ENCODE measurements around the gene TRAF4. TPM values are rescaled to one million over a fixed set of nuclear protein-coding genes. Genes with fewer than 3 reads are reported as not detected.

Gene TRAF4
- total and polyA plus RNA-seq, 9 of the 15 experiments (the other 6 are each of a cell fraction or from before 2014, with no cell fraction given) = 2.4 to 147 (median 72.4) TPM

- FAIRE-seq = no peak
- peaks cover 99% of the 10 kb centered on the region for H3K36me3 ChIP-seq (ENCODE audit: control insufficient read depth, insufficient read depth, low read length)
Observed at GRCh38 chr17:28698253-28698941, 45.4 kb upstream of the TRAF4 start.

DNA sequence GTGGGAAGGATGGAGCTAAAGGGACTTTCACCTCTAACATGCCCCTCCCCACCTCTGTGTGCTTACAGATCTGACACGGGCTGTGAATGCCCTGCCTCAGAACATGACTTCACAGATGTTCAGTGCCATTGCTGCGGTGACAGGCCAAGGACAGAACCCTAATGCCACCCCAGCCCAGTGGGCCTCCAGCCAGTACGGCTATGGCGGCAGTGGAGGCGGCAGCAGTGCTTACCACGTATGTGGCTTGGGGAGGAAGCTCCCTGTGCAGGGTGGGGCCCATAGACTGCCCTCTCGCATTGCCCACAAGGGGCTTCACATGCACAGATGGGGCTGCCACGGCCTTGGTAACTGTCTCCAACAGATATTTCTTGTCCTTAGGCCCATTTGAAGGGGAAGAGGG lies 43.5 kb upstream of the TRAF4 start:
- Histone ChIP-seq H3K27ac (ENCODE audit: extremely low read depth, low read depth, low read length) (no peak overlapping the region), H3K9me1 (ENCODE audit: control insufficient read depth, insufficient read depth, low read length) (no peaks in the 10 kb centered on the region), H4K20me1 (replicated peaks; ENCODE audit: control insufficient read depth, insufficient read depth, low read length) (no peaks in the 10 kb centered on the region; the same call in 1 of the 2 replicates), H3K4me1 (replicated peaks in 1 of 2; ENCODE audit: control insufficient read depth in 2 of 2, insufficient read depth in 2 of 2, low read length in 2 of 2) (peaks cover 0 to 7% of the 10 kb centered on the region in 2 experiments; a peak in 1 of 5 replicates), H3K9me3 (replicated peaks; ENCODE audit: control insufficient read depth, insufficient read depth, low read depth, low read length) (no peaks in the 10 kb centered on the region), H3K36me3 (ENCODE audit: control insufficient read depth, insufficient read depth, low read length) (peaks cover 95% of the 10 kb centered on the region), H3K27me3 (ENCODE audit: control insufficient read depth in 2 of 2, insufficient read depth in 2 of 2, low read length in 2 of 2) (no peaks in the 10 kb centered on the region), H3K79me2 (ENCODE audit: control insufficient read depth, insufficient read depth, low read length) (no peaks in the 10 kb centered on the region), H3K4me2 (ENCODE audit: insufficient read depth, low read length) (no peak overlapping the region), H3K9ac (ENCODE audit: insufficient read depth in 1 of 2, low read depth in 2 of 2, low read length in 2 of 2) (peak overlapping the region in 1 of 2 experiments; percentile 45; a peak in 1 of 4 replicates), H2AFZ (ENCODE audit: low read depth, low read length) (no peak overlapping the region), H3K4me3 (no peak overlapping the region)
- no peak for FAIRE-seq
- WGBS (ENCODE audit: insufficient coverage, low coverage, missing lambda C conversion rate) = 90% methylated on average over 7 of the region's 8 CpGs
- POLR2A ChIA-PET = interaction anchor here (0.7 to 1.0 kb wide), 3 partner anchors 11 to 90 kb away, joined by 3 to 4 read pairs (median 3); no protein-coding TSS in a partner anchor
- CTCF ChIA-PET (ENCODE audit: low intra/inter-chr PET ratio) = no interaction called here
- DNase-seq (ENCODE audit: extremely low read depth in 1 of 4, low spot score in 3 of 4) = peak in 1 of 4 experiments; percentile 13
- intact Hi-C loops (cut with micrococcal nuclease) (no loop called here), in situ Hi-C loops (cut with MboI) (no loop called here)
- no TSS peak for BruUV-seq (replicated peaks)
- TF ChIP-seq ZNF586 (CRISPR knock-in tag; conservative IDR thresholded peaks at IDR 0.05) (no peak), KLF10 (CRISPR knock-in tag; IDR thresholded peaks at IDR 0.05) (no peak), PPARD (CRISPR knock-in tag; IDR thresholded peaks at IDR 0.05) (no peak), TEAD4 (IDR thresholded peaks at IDR 0.05; ENCODE audit: low read length) (no peak), TEAD4 (CRISPR knock-in tag; IDR thresholded peaks at IDR 0.05; ENCODE audit: borderline replicate concordance) (no peak), TGIF2 (CRISPR knock-in tag; IDR thresholded peaks at IDR 0.05) (no peak), ZKSCAN8 (CRISPR knock-in tag; IDR thresholded peaks at IDR 0.05) (no peak), ATF1 (CRISPR knock-in tag; IDR thresholded peaks at IDR 0.05) (no peak), ATF1 (tag; IDR thresholded peaks at IDR 0.05) (no peak), PHTF2 (CRISPR knock-in tag; IDR thresholded peaks at IDR 0.05) (no peak), SNRNP70 (optimal IDR thresholded peaks at IDR 0.05; ENCODE audit: low read depth, low read length) (no peak), SMARCA5 (IDR thresholded peaks at IDR 0.05) (no peak), ZNF561 (CRISPR knock-in tag; conservative IDR thresholded peaks at IDR 0.05) (no peak)
- TF ChIP-seq, protein P1, sequence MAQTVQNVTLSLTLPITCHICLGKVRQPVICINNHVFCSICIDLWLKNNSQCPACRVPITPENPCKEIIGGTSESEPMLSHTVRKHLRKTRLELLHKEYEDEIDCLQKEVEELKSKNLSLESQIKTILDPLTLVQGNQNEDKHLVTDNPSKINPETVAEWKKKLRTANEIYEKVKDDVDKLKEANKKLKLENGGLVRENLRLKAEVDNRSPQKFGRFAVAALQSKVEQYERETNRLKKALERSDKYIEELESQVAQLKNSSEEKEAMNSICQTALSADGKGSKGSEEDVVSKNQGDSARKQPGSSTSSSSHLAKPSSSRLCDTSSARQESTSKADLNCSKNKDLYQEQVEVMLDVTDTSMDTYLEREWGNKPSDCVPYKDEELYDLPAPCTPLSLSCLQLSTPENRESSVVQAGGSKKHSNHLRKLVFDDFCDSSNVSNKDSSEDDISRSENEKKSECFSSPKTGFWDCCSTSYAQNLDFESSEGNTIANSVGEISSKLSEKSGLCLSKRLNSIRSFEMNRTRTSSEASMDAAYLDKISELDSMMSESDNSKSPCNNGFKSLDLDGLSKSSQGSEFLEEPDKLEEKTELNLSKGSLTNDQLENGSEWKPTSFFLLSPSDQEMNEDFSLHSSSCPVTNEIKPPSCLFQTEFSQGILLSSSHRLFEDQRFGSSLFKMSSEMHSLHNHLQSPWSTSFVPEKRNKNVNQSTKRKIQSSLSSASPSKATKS (CRISPR knock-in tag; IDR thresholded peaks at IDR 0.05) = no peak
- ATAC-seq = no peak

More at GRCh38 chr17:28698253-28698941, 45.4 kb upstream of the TRAF4 start:
- POLR2A ChIA-PET = interaction anchor here (0.9 kb wide), 1 partner anchor 9 kb away, joined by 4 read pairs; no protein-coding TSS in a partner anchor
- CTCF ChIA-PET (ENCODE audit: low intra/inter-chr PET ratio) = no interaction called here
- Histone ChIP-seq H3K4me1 (replicated peaks in 1 of 2; ENCODE audit: control insufficient read depth in 2 of 2, insufficient read depth in 2 of 2, low read length in 2 of 2) (no peaks in the 10 kb centered on the region), H3K9me1 (ENCODE audit: control insufficient read depth, insufficient read depth, low read length) (no peaks in the 10 kb centered on the region), H3K27me3 (ENCODE audit: control insufficient read depth in 2 of 2, insufficient read depth in 2 of 2, low read length in 2 of 2) (no peaks in the 10 kb centered on the region), H3K27ac (ENCODE audit: extremely low read depth, low read depth, low read length) (no peak overlapping the region), H3K4me2 (ENCODE audit: insufficient read depth, low read length) (no peak overlapping the region), H3K9ac (ENCODE audit: insufficient read depth in 1 of 2, low read depth in 2 of 2, low read length in 2 of 2) (peak overlapping the region in 1 of 2 experiments; percentile 6; a peak in 1 of 4 replicates), H4K20me1 (replicated peaks; ENCODE audit: control insufficient read depth, insufficient read depth, low read length) (no peaks in the 10 kb centered on the region; the same call in 1 of the 2 replicates), H3K4me3 (no peak overlapping the region), H3K79me2 (ENCODE audit: control insufficient read depth, insufficient read depth, low read length) (no peaks in the 10 kb centered on the region), H2AFZ (ENCODE audit: low read depth, low read length) (no peak overlapping the region), H3K9me3 (replicated peaks; ENCODE audit: control insufficient read depth, insufficient read depth, low read depth, low read length) (no peaks in the 10 kb centered on the region)
- no TSS peak for BruUV-seq (replicated peaks)
- in situ Hi-C loops (cut with MboI) (no loop called here), intact Hi-C loops (cut with micrococcal nuclease) (no loop called here)
- ATAC-seq = no peak; the same call in 2 of the 3 replicates
- 83% methylated on average over 6 of the region's 6 CpGs for WGBS (ENCODE audit: insufficient coverage, low coverage, missing lambda C conversion rate)
- no peak for DNase-seq (ENCODE audit: extremely low read depth in 1 of 4, low spot score in 3 of 4)
- TF ChIP-seq NFE2 (IDR thresholded peaks at IDR 0.05; ENCODE audit: low read depth) (no peak), ZNF41 (CRISPR knock-in tag; conservative IDR thresholded peaks at IDR 0.05) (no peak), U2AF2 (optimal IDR thresholded peaks at IDR 0.05; ENCODE audit: low read depth, low read length) (no peak), CREBBP (IDR thresholded peaks at IDR 0.05; ENCODE audit: low read depth, low read length) (no peak), SPI1 (IDR thresholded peaks at IDR 0.05; ENCODE audit: borderline replicate concordance, low read depth, low read length) (peak; percentile 90)

Measured in K562 (cell line).